Right cardiac atrium (tissue), 5 donors: ENCODE measurements around the gene SHANK1. TPM values are rescaled to one million over a fixed set of nuclear protein-coding genes. Genes with fewer than 3 reads are reported as not detected.

Experiments used
- ATAC-seq, 2 donors: fragments of 200-7000 bp; cut with Tn5 transposase; one replicate each; pipeline versions ENCODE4 v1.8.0 to v1.9.1; 2020; ENCODE audit warnings: moderate library complexity in 2 of 2, mild to moderate bottlenecking in 1 of 2
- DNase-seq, 3 donors: peaks; one replicate each; pipeline ENCODE4 v3.0.0-alpha.2; 2020
- H3K27ac ChIP-seq: one replicate; pipeline ENCODE4 v1.5.1; 2013; ENCODE audit warnings: mild to moderate bottlenecking, low read length, control low read depth, moderate library complexity
- H3K27me3 ChIP-seq: one replicate; pipeline ENCODE4 v1.6.1; 2013; ENCODE audit not compliant: control insufficient read depth, insufficient read depth
- H3K4me1 ChIP-seq: one replicate; pipeline ENCODE4 v1.6.1; 2013; ENCODE audit warnings: low read length; ENCODE audit not compliant: control insufficient read depth, insufficient read depth
- H3K4me3 ChIP-seq: one replicate; pipeline ENCODE4 v1.5.1; 2013; ENCODE audit warnings: low read length, control low read depth
- H3K9me3 ChIP-seq: one replicate; pipeline ENCODE4 v1.6.1; 2013; ENCODE audit warnings: low read length; ENCODE audit not compliant: control insufficient read depth
- WGBS: extraction: QIAGEN DNeasy Blood & Tissue Kit; methylation state at CpG from one replicate; pipeline ENCODE4 v1.1.7; 2013; 5-methylcytosine and 5-hydroxymethylcytosine counted together
- intact Hi-C, 4 donors: fragments of 100-400 bp; cut with DNase I; formaldehyde crosslinking; loops; one replicate each; pipeline versions ENCODE4 v1.11.0 to v1.14.0; 2022 to 2023
- polyA plus RNA-seq: library from polyadenylated mRNA; stranded (reverse); fragments of 200-250 nt; gene quantifications from one replicate; pipeline ENCODE4 v1.2.3, GENCODE V29; 2013
- total RNA-seq, 4 donors: library from RNA; stranded (reverse); fragmentation: NEBNext Ultra II Directional; extraction: Animal tissue kit (Norgen Biotek cat#: 25700); gene quantifications; one replicate each; pipeline ENCODE4 v1.2.1, GENCODE V29; 2021
- donor health status: healthy with polysubstance abuse.
- donor health status: DM: no; HTN: yes; CAD: no.
- donor health status: DM: no; HTN: no; CAD: no.
- donor health status: DM: no; HTN: yes; CAD: no; lungs with severe emphysema.
- donor health status: DM: yes; HTN: yes; CAD: no.

Gene SHANK1
- total and polyA plus RNA-seq, 5 donors, result 0.09 to 1.9 (median 0.56) TPM

DNA sequence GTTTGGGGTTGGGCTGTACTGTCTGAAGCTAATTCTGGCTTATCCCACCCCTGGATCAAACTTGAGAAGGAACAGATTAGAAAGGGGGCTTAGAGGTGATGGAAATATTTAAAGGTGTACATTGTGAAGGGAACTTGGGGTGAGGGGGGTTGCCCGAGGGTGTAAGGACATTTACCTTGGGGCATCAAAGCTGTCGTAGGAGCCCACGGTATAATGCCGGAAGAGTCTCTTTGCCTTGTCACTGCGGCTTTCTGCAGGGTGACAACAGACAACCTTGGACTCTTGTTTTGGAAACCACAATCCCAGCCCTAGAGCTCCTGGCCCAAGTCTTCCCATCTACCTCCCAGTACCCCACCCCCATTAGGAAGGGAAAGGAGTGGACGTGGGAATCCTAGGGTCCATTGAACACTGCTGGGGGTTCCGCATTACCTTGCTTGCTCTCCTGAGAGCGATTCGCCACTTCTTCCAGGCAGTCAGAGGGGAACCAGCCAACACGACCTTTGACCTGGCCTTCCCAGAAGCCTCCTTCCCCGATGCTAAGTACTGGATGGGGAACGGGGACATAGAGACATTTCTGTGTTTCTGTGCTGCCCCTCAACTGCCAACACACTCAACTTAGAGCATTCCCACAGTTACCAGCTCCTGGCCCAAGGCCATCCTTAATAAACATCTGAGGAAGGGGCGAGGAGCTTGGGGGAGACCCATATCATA, 22.0 kb downstream of the SHANK1 start:
- no peak overlapping the region for H3K27ac ChIP-seq
- ATAC-seq (no peak), DNase-seq (no peak)
- no peaks in the 10 kb centered on the region for H3K4me1 ChIP-seq
- intact Hi-C loops, result no loop called here
- 70% methylated on average over 13 of the region's 13 CpGs for WGBS
- H3K4me3 ChIP-seq, result no peak overlapping the region
- no peaks in the 10 kb centered on the region for H3K9me3 ChIP-seq
- H3K27me3 ChIP-seq, result no peaks in the 10 kb centered on the region

DNA sequence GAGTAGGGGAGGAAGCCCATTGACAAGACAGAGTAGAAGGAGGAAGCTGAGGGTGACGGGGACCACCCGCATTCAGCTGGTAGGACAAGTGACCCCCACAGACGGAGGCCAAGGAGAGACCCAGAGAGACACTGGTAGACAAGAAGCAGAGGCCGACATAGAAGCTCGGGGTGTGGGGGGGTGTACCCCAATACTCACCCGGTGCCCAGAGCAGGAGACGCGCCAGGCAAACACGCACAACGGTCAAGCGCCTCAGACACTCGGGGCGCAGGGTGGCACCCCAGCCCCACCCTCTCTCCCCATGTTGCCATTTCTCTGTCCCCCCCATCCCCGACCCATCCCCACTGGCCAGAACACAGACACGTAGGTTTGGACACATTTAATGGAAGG, 23.5 kb downstream of the SHANK1 start:
- no peaks in the 10 kb centered on the region for H3K9me3 ChIP-seq
- no peaks in the 10 kb centered on the region for H3K27me3 ChIP-seq
- ATAC-seq (no peak), DNase-seq (no peak)
- no peak overlapping the region for H3K4me3 ChIP-seq
- 51% methylated on average over 15 of the region's 15 CpGs for WGBS
- intact Hi-C loops, result no loop called here
- no peaks in the 10 kb centered on the region for H3K4me1 ChIP-seq
- H3K27ac ChIP-seq, result no peak overlapping the region

DNA sequence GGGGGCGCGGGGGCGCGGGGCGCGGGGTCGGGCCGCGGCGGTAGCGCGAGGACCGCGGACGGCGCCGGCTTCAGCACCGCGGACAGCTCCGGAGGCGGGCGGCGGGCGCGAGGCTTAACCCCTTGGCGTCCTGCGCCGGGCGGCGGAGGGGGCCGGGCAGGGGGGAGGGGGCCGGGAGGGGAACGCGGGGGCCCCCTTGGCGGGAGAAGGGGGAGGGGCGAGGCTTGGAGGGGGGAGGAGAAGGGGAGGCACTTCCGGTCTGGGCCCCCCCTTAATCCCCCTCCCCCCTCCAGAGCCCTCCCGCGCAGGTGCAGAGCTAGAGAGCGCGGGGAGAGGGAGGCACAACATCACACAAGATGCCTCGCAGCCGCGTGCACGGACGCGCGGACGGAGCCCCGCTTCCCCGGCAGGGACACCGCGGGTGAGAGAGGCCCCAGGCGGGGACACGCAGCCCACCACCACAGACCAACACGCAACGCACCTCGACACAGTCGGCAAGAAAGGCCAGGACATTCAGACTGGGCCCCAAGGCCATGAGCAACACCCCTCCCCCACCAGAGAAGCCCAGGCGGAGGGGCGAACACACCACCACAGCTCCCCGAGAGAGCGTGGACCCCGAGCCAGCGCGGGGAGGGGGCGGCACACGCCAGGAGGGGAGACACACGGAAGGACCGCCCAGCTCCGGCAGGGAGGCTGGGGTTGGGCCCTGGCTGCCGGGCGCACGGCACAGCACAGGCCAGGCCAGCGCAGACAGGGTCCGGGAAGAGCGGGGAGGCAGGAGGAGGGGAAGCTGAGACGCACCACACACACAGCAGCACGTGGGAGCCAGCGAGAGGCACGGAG, 24.1 kb downstream of the SHANK1 start:
- ATAC-seq (peak in 1 of 2 donors; percentile 53), DNase-seq (no peak)
- Histone ChIP-seq H3K27me3 (no peaks in the 10 kb centered on the region), H3K9me3 (no peaks in the 10 kb centered on the region), H3K27ac (no peak overlapping the region), H3K4me1 (no peaks in the 10 kb centered on the region), H3K4me3 (peak overlapping the region; percentile 36)
- intact Hi-C loops, result no loop called here
- WGBS, result 3% methylated on average over 80 of the region's 81 CpGs

DNA sequence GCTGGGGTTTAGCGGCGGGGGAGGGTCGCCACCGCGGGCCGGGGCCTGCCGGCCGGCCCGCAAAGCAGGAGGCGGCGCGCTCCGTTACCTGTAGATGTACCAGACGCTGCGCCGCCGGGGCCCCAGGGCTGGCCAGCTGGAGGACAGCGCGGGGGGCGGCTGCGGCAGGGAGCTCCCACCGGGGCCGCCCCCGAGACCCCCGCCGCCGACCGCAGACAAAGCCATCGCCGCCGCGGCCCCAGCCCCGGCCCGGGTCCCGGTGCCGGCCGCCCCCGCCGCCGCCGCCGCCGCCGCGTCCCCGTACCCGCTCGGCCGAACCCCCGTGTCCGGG, 24.8 kb downstream of the SHANK1 start:
- Histone ChIP-seq H3K27ac (no peak overlapping the region), H3K27me3 (no peaks in the 10 kb centered on the region), H3K4me1 (no peaks in the 10 kb centered on the region), H3K4me3 (peak overlapping the region; percentile 36), H3K9me3 (no peaks in the 10 kb centered on the region)
- 2% methylated on average over 46 of the region's 51 CpGs for WGBS
- DNase-seq, result no peak
- ATAC-seq, result no peak
- intact Hi-C loops, result no loop called here

GRCh38 chr19:50693064-50693975, 26.3 kb downstream of the SHANK1 start:
- no peak overlapping the region for H3K27ac ChIP-seq
- DNase-seq, result no peak
- no peaks in the 10 kb centered on the region for H3K9me3 ChIP-seq
- no peaks in the 10 kb centered on the region for H3K4me1 ChIP-seq
- intact Hi-C loops, result no loop called here
- no peaks in the 10 kb centered on the region for H3K27me3 ChIP-seq
- 7% methylated on average over 23 of the region's 23 CpGs for WGBS
- no peak overlapping the region for H3K4me3 ChIP-seq
- ATAC-seq, result peak in 1 of 2 donors; percentile 6

DNA sequence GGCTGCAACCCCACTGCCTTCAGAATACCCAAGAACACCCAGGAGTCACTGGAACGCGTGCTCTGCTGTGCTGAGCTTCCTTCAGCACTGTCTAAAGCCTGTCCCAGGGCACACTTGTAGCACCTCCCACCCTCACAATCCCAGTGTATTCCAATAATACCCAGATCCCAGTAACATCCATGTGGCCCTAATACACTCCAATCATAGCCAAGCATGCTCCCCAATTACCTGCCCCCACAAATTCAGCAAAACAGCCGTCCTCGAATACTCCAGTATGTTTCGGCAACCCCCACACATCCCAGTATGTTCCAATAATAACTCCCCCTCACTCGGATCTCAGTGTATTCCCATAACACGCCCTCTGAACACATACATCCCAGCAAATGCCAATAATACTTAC, 29.2 kb downstream of the SHANK1 start:
- WGBS, result 77% methylated on average over 7 of the region's 7 CpGs
- Histone ChIP-seq H3K27ac (no peak overlapping the region), H3K4me1 (no peaks in the 10 kb centered on the region), H3K9me3 (no peaks in the 10 kb centered on the region), H3K27me3 (no peaks in the 10 kb centered on the region), H3K4me3 (no peak overlapping the region)
- intact Hi-C loops, result no loop called here
- DNase-seq (no peak), ATAC-seq (no peak)

- WGBS, result 69% methylated on average over 19 of the region's 19 CpGs
- H3K27me3 ChIP-seq, result no peaks in the 10 kb centered on the region
- DNase-seq (no peak), ATAC-seq (no peak)
- no peak overlapping the region for H3K27ac ChIP-seq
- H3K4me1 ChIP-seq, result no peaks in the 10 kb centered on the region
- intact Hi-C loops, result no loop called here
- H3K9me3 ChIP-seq, result no peaks in the 10 kb centered on the region
- H3K4me3 ChIP-seq, result no peak overlapping the region
These were observed 30.8 kb downstream of the SHANK1 start for GRCh38 chr19:50688766-50689165.

- intact Hi-C loops, result no loop called here
- H3K4me1 ChIP-seq, result no peaks in the 10 kb centered on the region
- ATAC-seq (peak in 1 of 2 donors; percentile 32), DNase-seq (no peak)
- H3K27ac ChIP-seq, result no peak overlapping the region
- H3K9me3 ChIP-seq, result no peaks in the 10 kb centered on the region
- no peak overlapping the region for H3K4me3 ChIP-seq
- WGBS, result 31% methylated on average over 50 of the region's 50 CpGs
- H3K27me3 ChIP-seq, result no peaks in the 10 kb centered on the region
These were observed 33.1 kb downstream of the SHANK1 start for GRCh38 chr19:50686310-50687032.

DNA sequence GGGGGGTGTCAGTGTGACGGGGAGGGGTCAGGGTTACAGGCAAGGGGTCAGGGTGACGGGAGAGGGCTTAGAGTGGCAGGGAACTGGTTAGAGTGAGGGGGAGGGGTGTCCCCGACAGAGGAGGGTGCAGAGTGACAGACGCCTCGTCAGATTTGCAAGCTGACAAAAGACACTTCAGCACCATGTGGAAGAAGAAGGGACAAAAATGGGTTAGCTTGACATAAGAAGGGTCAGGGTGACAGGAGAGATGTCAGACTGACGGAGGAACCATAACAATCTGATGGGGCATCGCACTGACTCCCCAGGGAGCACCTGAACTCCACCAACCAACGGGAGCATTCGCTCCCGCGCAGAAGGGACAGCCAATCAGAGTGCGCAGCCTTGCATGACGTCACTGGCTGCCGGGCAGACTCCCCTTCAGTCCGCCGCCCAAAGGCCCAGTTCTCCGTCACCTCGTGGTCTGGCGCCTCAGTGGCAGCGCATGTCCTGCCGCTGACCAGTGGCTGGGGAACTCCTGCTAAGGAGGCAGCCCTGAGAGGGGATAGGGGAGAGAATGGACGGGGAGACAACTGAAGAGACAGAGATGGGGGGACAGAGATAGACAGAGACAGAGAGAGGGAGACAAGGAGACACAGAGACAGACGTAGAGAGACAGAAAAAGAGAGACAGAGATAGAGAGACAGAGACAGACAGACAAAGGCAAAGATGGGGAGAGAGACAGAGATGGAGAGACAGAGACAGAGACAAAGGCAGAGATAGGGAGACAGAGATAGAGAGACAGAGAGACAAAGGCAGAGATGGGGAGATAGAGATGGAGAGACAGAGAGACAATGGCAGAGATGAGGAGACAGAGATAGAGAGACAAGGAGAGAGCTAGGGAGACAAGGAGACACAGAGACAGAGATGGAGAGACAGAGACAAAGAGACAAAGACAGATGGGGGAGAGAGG, 40.2 kb downstream of the SHANK1 start:
- no peaks in the 10 kb centered on the region for H3K27me3 ChIP-seq
- no peak overlapping the region for H3K27ac ChIP-seq
- DNase-seq, result peak; percentile 76 to 91 (median 91)
- ATAC-seq, result peak; percentile 92 to 96
- H3K4me3 ChIP-seq, result no peak overlapping the region
- H3K4me1 ChIP-seq, result no peaks in the 10 kb centered on the region
- WGBS, result 9% methylated on average over 23 of the region's 23 CpGs
- no peaks in the 10 kb centered on the region for H3K9me3 ChIP-seq
- intact Hi-C loops, result no loop called here

DNA sequence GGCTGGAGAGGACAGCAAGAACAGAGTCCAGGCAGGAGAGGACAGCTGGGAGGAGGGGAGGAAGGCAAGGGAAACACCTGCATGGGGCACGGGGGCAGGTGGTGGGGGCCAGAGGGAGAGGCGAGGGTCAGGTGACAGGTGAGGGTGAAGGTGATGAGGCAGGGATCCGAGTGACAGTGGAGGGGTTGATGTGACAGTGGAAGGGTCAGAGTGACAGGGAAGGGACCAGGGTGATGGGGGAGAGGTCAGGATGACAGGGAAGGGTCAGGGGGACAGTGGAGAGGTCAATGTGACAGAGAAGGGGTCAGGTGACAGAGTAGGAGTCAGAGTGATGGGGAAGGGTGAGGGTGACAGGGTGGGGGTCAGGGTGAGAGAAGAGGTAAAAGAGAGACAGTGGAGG, 41.3 kb downstream of the SHANK1 start:
- H3K4me1 ChIP-seq, result no peaks in the 10 kb centered on the region
- ATAC-seq (no peak), DNase-seq (no peak)
- intact Hi-C loops, result no loop called here
- no peak overlapping the region for H3K27ac ChIP-seq
- H3K9me3 ChIP-seq, result no peaks in the 10 kb centered on the region
- WGBS, result 48% methylated on average over 3 of the region's 3 CpGs
- no peaks in the 10 kb centered on the region for H3K27me3 ChIP-seq
- no peak overlapping the region for H3K4me3 ChIP-seq
